DND-41 (cell line): Measurements from ENCODE around the gene FSHR.

ENCODE experiments used
- ATAC-seq: fragments of 200-7000 bp; cut with Tn5 transposase; 3 replicates; pipeline ENCODE4 v1.9.1; 2021; ENCODE audit warnings: low read depth; ENCODE audit not compliant: insufficient read depth
- DNase-seq: peaks from one replicate; pipeline ENCODE4 v3.0.0-alpha.2; 2020
- H2AFZ ChIP-seq: 2 replicates; pipeline ENCODE4 v1.6.0; 2012; ENCODE audit warnings: low read depth, low read length
- H3K27ac ChIP-seq: 2 replicates; pipeline ENCODE4 v1.5.1; 2012; ENCODE audit warnings: low read length, inconsistent platforms
- H3K27me3 ChIP-seq: fragments of 200-600 bp; sonication (generic); 2 replicates; pipeline ENCODE4 v1.6.0; 2012; ENCODE audit warnings: low read length, mild to moderate bottlenecking, inconsistent platforms; ENCODE audit not compliant: insufficient read depth, poor library complexity
- H3K36me3 ChIP-seq: 2 replicates; pipeline ENCODE4 v1.5.1; 2012; ENCODE audit warnings: low read length, inconsistent platforms; ENCODE audit not compliant: insufficient read depth
- H3K4me1 ChIP-seq: 2 replicates; pipeline ENCODE4 v1.5.1; 2012; ENCODE audit warnings: mild to moderate bottlenecking, low read length; ENCODE audit not compliant: insufficient read depth
- H3K4me2 ChIP-seq: 2 replicates; pipeline ENCODE4 v1.6.0; 2012; ENCODE audit warnings: mild to moderate bottlenecking, moderate library complexity, low read length, inconsistent platforms; ENCODE audit not compliant: insufficient read depth
- H3K4me3 ChIP-seq, 2 experiments: fragments of 200-600 bp in 1 of 2; shearing (Covaris generic) in 1 of 2; 2 replicates each; pipeline ENCODE4 v1.5.1; 2012 to 2016; ENCODE audit warnings: inconsistent platforms in 2 of 2, low read length in 2 of 2, mild to moderate bottlenecking in 2 of 2, low read depth in 1 of 2, moderate library complexity in 1 of 2
- H3K79me2 ChIP-seq: 2 replicates; pipeline ENCODE4 v1.6.0; 2012; ENCODE audit warnings: low read length, inconsistent platforms; ENCODE audit not compliant: insufficient read depth
- H3K9ac ChIP-seq: 2 replicates; pipeline ENCODE4 v1.6.0; 2012; ENCODE audit warnings: low read depth, mild to moderate bottlenecking, inconsistent platforms, low read length, moderate library complexity
- H3K9me3 ChIP-seq: 2 replicates; pipeline ENCODE4 v1.5.1; 2012; ENCODE audit warnings: low read length, moderate library complexity, mild to moderate bottlenecking, inconsistent platforms; ENCODE audit not compliant: insufficient read depth, severe bottlenecking
- H4K20me1 ChIP-seq: 2 replicates; pipeline ENCODE4 v1.6.0; 2012; ENCODE audit warnings: low read length; ENCODE audit not compliant: insufficient read depth
- CTCF ChIP-seq: IDR thresholded peaks from 2 replicates; pipeline ENCODE4 v1.5.1; 2012; ENCODE audit warnings: borderline replicate concordance, low read length, moderate library complexity, mild to moderate bottlenecking; ENCODE audit not compliant: poor library complexity, severe bottlenecking; ENCODE audit errors: extremely low read depth
- EZH2 ChIP-seq: IDR thresholded peaks from 3 replicates; pipeline ENCODE4 v1.6.1; 2012; ENCODE audit warnings: borderline replicate concordance, low read depth, mild to moderate bottlenecking, moderate library complexity, low read length, inconsistent platforms; ENCODE audit not compliant: severe bottlenecking

Gene FSHR

GRCh38 chr2:49080681-49081080 is 73.6 kb downstream of the FSHR start:
- H3K79me2 ChIP-seq: no peaks in the 10 kb centered on the region
- no peaks in the 10 kb centered on the region for H3K27me3 ChIP-seq
- peaks cover 4% of the 10 kb centered on the region for H3K9me3 ChIP-seq
- TF ChIP-seq EZH2 (no peak), CTCF (no peak)
- no peaks in the 10 kb centered on the region for H3K36me3 ChIP-seq
- DNase-seq (no peak), ATAC-seq (no peak)
- no peaks in the 10 kb centered on the region for H4K20me1 ChIP-seq
- no peak overlapping the region for H3K4me3 ChIP-seq
- no peak overlapping the region for H3K27ac ChIP-seq
- no peaks in the 10 kb centered on the region for H3K4me1 ChIP-seq
- no peak overlapping the region for H3K4me2 ChIP-seq
- H2AFZ ChIP-seq: no peak overlapping the region
- no peak overlapping the region for H3K9ac ChIP-seq

GRCh38 chr2:49070716-49071115 is 83.6 kb downstream of the FSHR start:
- no peaks in the 10 kb centered on the region for H3K4me1 ChIP-seq
- no peaks in the 10 kb centered on the region for H3K27me3 ChIP-seq
- H3K27ac ChIP-seq: no peak overlapping the region
- H3K9ac ChIP-seq: no peak overlapping the region
- H3K4me3 ChIP-seq: no peak overlapping the region
- DNase-seq (no peak), ATAC-seq (no peak)
- no peaks in the 10 kb centered on the region for H4K20me1 ChIP-seq
- H3K79me2 ChIP-seq: no peaks in the 10 kb centered on the region
- H3K9me3 ChIP-seq: no peaks in the 10 kb centered on the region
- H2AFZ ChIP-seq: no peak overlapping the region
- no peak overlapping the region for H3K4me2 ChIP-seq
- H3K36me3 ChIP-seq: no peaks in the 10 kb centered on the region
- TF ChIP-seq CTCF (no peak), EZH2 (no peak)

GRCh38 chr2:49069829-49070228 is 84.5 kb downstream of the FSHR start:
- Histone ChIP-seq H3K27ac (no peak overlapping the region), H3K4me3 (no peak overlapping the region), H2AFZ (no peak overlapping the region), H3K9me3 (no peaks in the 10 kb centered on the region), H3K36me3 (no peaks in the 10 kb centered on the region), H3K4me1 (no peaks in the 10 kb centered on the region), H3K27me3 (no peaks in the 10 kb centered on the region), H3K79me2 (no peaks in the 10 kb centered on the region), H4K20me1 (no peaks in the 10 kb centered on the region), H3K4me2 (no peak overlapping the region), H3K9ac (no peak overlapping the region)
- no peak for TF ChIP-seq EZH2
- TF ChIP-seq CTCF: no peak
- no peak for DNase-seq
- ATAC-seq: no peak

- ATAC-seq: no peak
- no peak overlapping the region for H3K4me2 ChIP-seq
- H3K27me3 ChIP-seq: no peaks in the 10 kb centered on the region
- no peak overlapping the region for H2AFZ ChIP-seq
- H3K4me1 ChIP-seq: no peaks in the 10 kb centered on the region
- H4K20me1 ChIP-seq: no peaks in the 10 kb centered on the region
- no peak overlapping the region for H3K9ac ChIP-seq
- H3K4me3 ChIP-seq: no peak overlapping the region
- H3K9me3 ChIP-seq: no peaks in the 10 kb centered on the region
- TF ChIP-seq EZH2 (no peak), CTCF (no peak)
- no peak overlapping the region for H3K27ac ChIP-seq
- H3K36me3 ChIP-seq: no peaks in the 10 kb centered on the region
- no peak for DNase-seq
- no peaks in the 10 kb centered on the region for H3K79me2 ChIP-seq
These were observed 85.7 kb downstream of the FSHR start for GRCh38 chr2:49068613-49069012.
